BE2C (cell line): Measurements from ENCODE around the gene UCK1.

ENCODE experiments used
- DNase-seq: peaks from one replicate; pipeline ENCODE4 v3.0.0-alpha.2; 2020
- H3K27me3 ChIP-seq: fragments of 250-450 bp; sonication (Bioruptor Pico); 2 replicates; pipeline ENCODE4 v1.5.1; 2020; ENCODE audit warnings: mild to moderate bottlenecking
- H3K36me3 ChIP-seq: fragments of 250-450 bp; sonication (Bioruptor Pico); 2 replicates; pipeline ENCODE4 v1.5.1; 2020; ENCODE audit warnings: mild to moderate bottlenecking
- H3K4me1 ChIP-seq: fragments of 250-450 bp; sonication (Bioruptor Pico); 2 replicates; pipeline ENCODE4 v1.5.1; 2020
- H3K4me3 ChIP-seq: 2 replicates; pipeline ENCODE4 v1.5.1; 2011; ENCODE audit warnings: low read depth, low read length
- H3K9me3 ChIP-seq: fragments of 250-450 bp; sonication (Bioruptor Pico); 2 replicates; pipeline ENCODE4 v1.5.1; 2020
- CTCF ChIP-seq: IDR thresholded peaks from 2 replicates; pipeline ENCODE4 v1.5.1; 2012; ENCODE audit warnings: mild to moderate bottlenecking, low read depth, low read length

Gene UCK1

GRCh38 chr9:131534721-131535237 is 3.7 kb upstream of the UCK1 start:
- DNase-seq = no peak
- no peaks in the 10 kb centered on the region for H3K36me3 ChIP-seq
- H3K27me3 ChIP-seq = no peaks in the 10 kb centered on the region
- peaks cover 2% of the 10 kb centered on the region; the same call in 1 of the 2 replicates for H3K9me3 ChIP-seq
- H3K4me3 ChIP-seq = no peak overlapping the region
- H3K4me1 ChIP-seq = no peaks in the 10 kb centered on the region
- no peak for TF ChIP-seq CTCF

DNA sequence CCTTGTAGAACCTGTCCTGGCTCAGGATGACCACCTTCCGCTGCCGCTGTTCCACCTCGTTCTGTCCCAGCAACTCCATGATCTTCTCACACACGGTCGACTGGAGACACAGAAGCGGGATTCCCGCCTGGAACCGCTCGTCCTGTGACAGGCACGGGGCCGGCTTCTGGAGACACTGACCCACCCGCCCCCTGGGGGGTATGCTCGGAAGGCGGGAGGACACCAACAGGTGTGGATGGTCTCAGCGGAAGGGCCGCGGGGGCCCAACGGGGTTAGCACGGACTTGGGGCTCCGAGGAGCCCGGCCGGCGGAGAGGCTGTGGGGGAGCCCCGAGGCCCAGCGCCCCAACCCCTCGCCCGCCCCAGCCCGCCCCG is 530 bp downstream of the UCK1 start:
- Histone ChIP-seq H3K9me3 (no peaks in the 10 kb centered on the region), H3K4me1 (no peaks in the 10 kb centered on the region), H3K36me3 (peaks cover 19% of the 10 kb centered on the region), H3K4me3 (peak overlapping the region; percentile 73), H3K27me3 (no peaks in the 10 kb centered on the region)
- peak; percentile 29 for TF ChIP-seq CTCF
- peak; percentile 70 for DNase-seq

GRCh38 chr9:131529597-131530545 is 1.2 kb downstream of the UCK1 start:
- no peaks in the 10 kb centered on the region for H3K4me1 ChIP-seq
- H3K9me3 ChIP-seq = no peaks in the 10 kb centered on the region
- no peaks in the 10 kb centered on the region for H3K27me3 ChIP-seq
- peaks cover 22% of the 10 kb centered on the region for H3K36me3 ChIP-seq
- no peak for DNase-seq
- H3K4me3 ChIP-seq = peak overlapping the region; percentile 73
- no peak for TF ChIP-seq CTCF

DNA sequence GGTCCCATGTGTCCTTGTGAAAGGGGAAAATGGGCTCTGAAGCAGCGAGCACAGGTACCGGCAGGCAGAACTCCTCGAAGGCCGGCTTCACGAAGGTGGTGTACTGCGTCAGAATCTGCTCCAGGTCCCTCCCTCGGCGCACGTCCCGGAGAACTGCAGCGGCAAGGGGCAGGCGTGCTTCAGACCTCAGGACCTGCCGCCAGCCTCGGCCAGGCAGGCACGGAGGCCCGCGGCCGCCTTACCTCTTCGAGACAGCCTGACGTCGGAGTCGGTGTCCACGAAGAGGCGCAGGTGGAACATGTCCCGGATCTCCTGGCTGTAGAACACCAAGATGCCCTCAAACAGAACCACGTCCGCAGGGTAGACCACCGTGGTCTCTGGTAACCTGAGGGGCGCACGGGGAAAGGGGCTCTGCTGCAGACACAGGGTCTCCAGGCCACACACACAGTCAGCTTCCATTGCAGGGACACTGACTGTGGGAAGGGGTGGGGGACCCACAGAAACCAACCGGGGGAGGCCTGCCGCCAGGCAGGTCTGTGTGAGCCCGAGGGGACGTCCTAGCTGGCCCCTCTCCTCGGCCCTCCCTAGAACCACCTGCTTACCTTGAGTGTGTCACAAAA is 2.1 kb downstream of the UCK1 start:
- Histone ChIP-seq H3K27me3 (no peaks in the 10 kb centered on the region), H3K36me3 (peaks cover 31% of the 10 kb centered on the region)
- TF ChIP-seq CTCF = no peak

GRCh38 chr9:131528186-131528585 is 2.9 kb downstream of the UCK1 start:
- Histone ChIP-seq H3K4me3 (no peak overlapping the region), H3K36me3 (peaks cover 38% of the 10 kb centered on the region), H3K9me3 (no peaks in the 10 kb centered on the region), H3K4me1 (no peaks in the 10 kb centered on the region), H3K27me3 (no peaks in the 10 kb centered on the region)
- no peak for DNase-seq
- TF ChIP-seq CTCF = no peak

More for the DNA sequence above, 2.1 kb downstream of the UCK1 start:
- H3K9me3 ChIP-seq = no peaks in the 10 kb centered on the region
- no peak for DNase-seq
- no peaks in the 10 kb centered on the region for H3K4me1 ChIP-seq
- H3K4me3 ChIP-seq = no peak overlapping the region
